IMR-90 (cell line): ENCODE measurements around the gene ECHS1. TPM values are rescaled to one million over a fixed set of nuclear protein-coding genes. Genes with fewer than 3 reads are reported as not detected.

Source experiments
- ATAC-seq: fragments of 200-7000 bp; cut with Tn5 transposase; 2 replicates; pipeline ENCODE4 v1.9.1; 2020; ENCODE audit warnings: low read depth, mild to moderate bottlenecking, moderate library complexity
- BruUV-seq: library from RNA; stranded (reverse); fragments of 400-500 nt; replicated peaks from 2 replicates; lab custom pipeline; 2021; lab: Mats Ljungman, UMichigan
- CTCF ChIA-PET: fragments of 300-600 bp; formaldehyde crosslinking; extraction: SDS; loops from one replicate; lab custom pipeline; 2021; ENCODE audit warnings: antibody characterized with exemption; lab: Yijun Ruan, JAX
- POLR2A ChIA-PET: fragments of 300-600 bp; sonication (Branson Sonifier 250); formaldehyde crosslinking; loops from one replicate; lab custom pipeline; 2022; ENCODE audit warnings: antibody characterized with exemption; ENCODE audit not compliant: unreplicated experiment; lab: Charles Lee
- DNase-seq: peaks from one replicate; pipeline ENCODE4 v3.0.0; 2013
- H2AFZ ChIP-seq: replicated peaks from 2 replicates; pipeline ENCODE3; 2013; ENCODE audit warnings: low read length, mild to moderate bottlenecking; ENCODE audit not compliant: poor library complexity
- H2AK5ac ChIP-seq: 2 replicates; pipeline ENCODE4 v1.6.1; 2013; ENCODE audit warnings: low read depth, low read length, inconsistent platforms
- H2AK9ac ChIP-seq: replicated peaks from 2 replicates; pipeline ENCODE3; 2013; ENCODE audit warnings: mild to moderate bottlenecking, low read depth, low read length, moderate library complexity; ENCODE audit not compliant: poor library complexity
- H2BK120ac ChIP-seq: 2 replicates; pipeline ENCODE4 v1.6.1; 2013; ENCODE audit warnings: low read depth, low read length, inconsistent platforms
- H2BK15ac ChIP-seq: 3 replicates; pipeline ENCODE4 v1.6.1; 2013; ENCODE audit warnings: low read depth, low read length, inconsistent platforms
- H2BK20ac ChIP-seq: 2 replicates; pipeline ENCODE4 v1.6.1; 2013; ENCODE audit warnings: low read depth, mild to moderate bottlenecking, inconsistent platforms, low read length, moderate library complexity
- H2BK5ac ChIP-seq: 2 replicates; pipeline ENCODE4 v1.6.1; 2013; ENCODE audit warnings: mild to moderate bottlenecking, low read depth, low read length, inconsistent platforms; ENCODE audit not compliant: poor library complexity, severe bottlenecking
- H3K14ac ChIP-seq: replicated peaks from 2 replicates; pipeline ENCODE4 v1.6.1; 2013; ENCODE audit warnings: low read depth, low read length, inconsistent platforms
- H3K18ac ChIP-seq: 2 replicates; pipeline ENCODE4 v1.6.1; 2013; ENCODE audit warnings: low read depth, low read length, control low read depth
- H3K23ac ChIP-seq: 2 replicates; pipeline ENCODE4 v1.6.1; 2013; ENCODE audit warnings: low read depth, low read length, inconsistent platforms
- H3K27ac ChIP-seq: 2 replicates; pipeline ENCODE4 v1.5.1; 2013; ENCODE audit warnings: mild to moderate bottlenecking, control low read depth, low read length; ENCODE audit not compliant: insufficient read depth
- H3K27me3 ChIP-seq: 2 replicates; pipeline ENCODE4 v1.6.1; 2013; ENCODE audit warnings: low read length; ENCODE audit not compliant: control insufficient read depth, insufficient read depth
- H3K36me3 ChIP-seq: 2 replicates; pipeline ENCODE4 v1.6.1; 2013; ENCODE audit warnings: low read length, mixed read lengths; ENCODE audit not compliant: control insufficient read depth, insufficient read depth
- H3K4ac ChIP-seq: 2 replicates; pipeline ENCODE4 v1.6.1; 2013; ENCODE audit warnings: low read depth, low read length, inconsistent platforms
- H3K4me1 ChIP-seq: 2 replicates; pipeline ENCODE4 v1.6.1; 2013; ENCODE audit warnings: low read length, mixed read lengths; ENCODE audit not compliant: control insufficient read depth, insufficient read depth
- H3K4me2 ChIP-seq: 2 replicates; pipeline ENCODE4 v1.6.1; 2013; ENCODE audit warnings: low read depth, mild to moderate bottlenecking, control low read depth, low read length, moderate library complexity
- H3K4me3 ChIP-seq: 2 replicates; pipeline ENCODE4 v1.5.1; 2013; ENCODE audit warnings: low read depth, mild to moderate bottlenecking, control low read depth, low read length, moderate library complexity; ENCODE audit not compliant: insufficient read depth
- H3K56ac ChIP-seq: 2 replicates; pipeline ENCODE4 v1.6.1; 2013; ENCODE audit warnings: low read length, inconsistent platforms; ENCODE audit not compliant: insufficient read depth; ENCODE audit errors: extremely low read depth
- H3K79me1 ChIP-seq, 2 experiments: 2 replicates each; pipeline ENCODE4 v1.6.1; 2013; ENCODE audit warnings: low read length in 2 of 2, inconsistent platforms in 1 of 2, low read depth in 1 of 2
- H3K9ac ChIP-seq: 2 replicates; pipeline ENCODE4 v1.6.1; 2013; ENCODE audit warnings: low read depth, low read length, control low read depth
- H3K9me1 ChIP-seq: 2 replicates; pipeline ENCODE4 v1.6.1; 2013; ENCODE audit warnings: low read length, inconsistent platforms; ENCODE audit not compliant: insufficient read depth
- H3K9me3 ChIP-seq: 2 replicates; pipeline ENCODE4 v1.6.1; 2013; ENCODE audit warnings: low read length; ENCODE audit not compliant: control insufficient read depth, insufficient read depth
- H4K20me1 ChIP-seq: 2 replicates; pipeline ENCODE4 v1.6.1; 2013; ENCODE audit warnings: low read length, inconsistent platforms; ENCODE audit not compliant: insufficient read depth
- H4K5ac ChIP-seq: 2 replicates; pipeline ENCODE4 v1.6.1; 2013; ENCODE audit warnings: mild to moderate bottlenecking, low read depth, low read length, control low read depth
- H4K8ac ChIP-seq, 2 experiments: 2 replicates each; pipeline ENCODE4 v1.6.1; 2013; ENCODE audit warnings: low read depth in 2 of 2, low read length in 2 of 2, control low read depth in 1 of 2, inconsistent platforms in 1 of 2
- H4K91ac ChIP-seq: 2 replicates; pipeline ENCODE4 v1.6.1; 2013; ENCODE audit warnings: low read depth, low read length, inconsistent platforms; ENCODE audit not compliant: insufficient read depth
- NFE2L2 ChIP-seq: fragments of 150-350 bp; IDR thresholded peaks from 2 replicates; pipeline ENCODE4 v1.6.1; 2016; ENCODE audit warnings: low read depth, mild to moderate bottlenecking, low read length
- USF2 ChIP-seq: fragments of 150-350 bp; IDR thresholded peaks from 2 replicates; pipeline ENCODE4 v1.6.1; 2017; ENCODE audit warnings: mild to moderate bottlenecking, antibody characterized with exemption, low read length, low read depth
- WGBS, 2 experiments: methylation state at CpG; one replicate each; pipeline versions ENCODE4 v1.1.5 to v1.1.7; 2013; ENCODE audit warnings: missing lambda C conversion rate in 2 of 2; ENCODE audit not compliant: insufficient read length in 1 of 2; ENCODE audit errors: extremely low coverage in 2 of 2; 5-methylcytosine and 5-hydroxymethylcytosine counted together
- dilution Hi-C: fragments of 300-500 bp; cut with HindIII; formaldehyde crosslinking; loops from one replicate; pipeline ENCODE4 v1.14.3; 2018; ENCODE audit warnings: low sequenced_read_pairs; ENCODE audit not compliant: unreplicated experiment
- in situ Hi-C: fragments of 300-500 bp; cut with MboI; formaldehyde crosslinking; loops from 3 replicates; pipeline ENCODE4 v1.14.3; 2019; ENCODE audit warnings: low sequenced_read_pairs, inconsistent platforms, mixed read lengths
- intact Hi-C: fragments of 100-400 bp; cut with micrococcal nuclease; formaldehyde crosslinking; loops from 2 replicates; pipeline ENCODE4 v1.10.0; 2022
- polyA plus RNA-seq, 3 experiments: library from polyadenylated mRNA; depleted of rRNA; stranded (reverse); fragments of >200 nt; gene quantifications; 2 replicates each; pipeline ENCODE4 v1.2.3, GENCODE V29; 2012; ENCODE audit warnings: low replicate concordance in 1 of 3
- total RNA-seq: library from RNA; depleted of rRNA; stranded (reverse); fragments of >200 nt; gene quantifications from 2 replicates; pipeline ENCODE4 v1.2.3, GENCODE V29; 2012
- TF ChIP-seq, protein P1 (sequence below): conservative IDR thresholded peaks from 2 replicates; pipeline ENCODE4 v1.5.1; 2012; ENCODE audit warnings: mild to moderate bottlenecking, low read depth, low read length, improper control_type of control experiment

Gene ECHS1
- total and polyA plus RNA-seq, 2 of the 4 experiments (the other 2 are of a cell fraction) = 60.8 to 84.2 TPM

DNA sequence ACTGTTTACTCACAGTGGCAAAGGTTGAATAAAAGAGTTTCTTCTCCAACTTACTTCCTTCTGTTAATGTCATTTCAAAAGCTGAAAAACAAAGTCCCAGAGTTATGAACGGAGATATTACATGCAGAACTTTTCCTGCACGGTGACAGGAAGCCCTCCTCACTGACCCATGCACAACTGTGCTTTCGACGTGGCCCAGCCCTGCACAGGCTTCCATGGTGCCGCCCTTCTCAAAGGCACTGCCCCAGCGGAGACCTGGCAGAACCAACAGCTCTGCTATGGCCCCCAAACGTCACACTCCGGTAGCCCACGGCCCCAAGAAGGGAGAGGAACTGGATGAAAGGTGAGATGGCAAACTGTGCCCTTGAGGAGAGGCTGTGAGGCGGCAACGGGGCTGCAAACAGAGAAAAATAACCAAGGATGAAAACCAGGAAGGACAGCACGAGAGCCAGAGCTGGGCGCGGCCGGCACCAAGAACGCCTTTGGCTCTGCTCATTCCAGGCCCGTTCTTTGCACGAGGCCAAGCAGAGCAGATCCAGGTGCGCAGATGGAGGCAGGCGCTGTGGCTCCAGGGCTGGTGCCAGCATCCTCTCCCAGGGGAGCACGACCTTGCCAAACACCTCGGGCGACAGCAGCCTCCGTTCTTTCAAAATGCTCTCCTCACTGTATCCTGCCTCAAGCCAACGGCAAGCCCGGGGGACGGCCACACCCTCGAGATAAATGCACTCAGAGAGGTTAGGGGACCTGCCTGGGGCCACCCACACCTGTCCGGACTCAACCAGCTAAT is 8.3 kb downstream of the ECHS1 start:
- Histone ChIP-seq H3K27me3 (no peaks in the 10 kb centered on the region), H3K23ac (no peak overlapping the region), H2BK15ac (no peak overlapping the region), H3K27ac (no peak overlapping the region), H3K4me2 (no peak overlapping the region), H3K9me1 (no peaks in the 10 kb centered on the region; the same call in 1 of the 2 replicates), H4K5ac (no peak overlapping the region), H2AK9ac (no peak overlapping the region), H3K4me3 (no peak overlapping the region), H3K4ac (no peak overlapping the region), H4K20me1 (no peaks in the 10 kb centered on the region), H3K9me3 (no peaks in the 10 kb centered on the region), H2AK5ac (no peak overlapping the region), H2BK120ac (no peak overlapping the region), H3K9ac (no peak overlapping the region), H3K36me3 (peaks cover 52% of the 10 kb centered on the region), H3K18ac (no peak overlapping the region), H2BK5ac (no peak overlapping the region), H3K56ac (no peak overlapping the region), H3K4me1 (no peaks in the 10 kb centered on the region), H4K8ac (no peak overlapping the region), H2BK20ac (no peak overlapping the region), H2AFZ (no peak overlapping the region), H4K91ac (no peak overlapping the region), H3K14ac (no peak overlapping the region), H3K79me1 (no peaks in the 10 kb centered on the region)
- WGBS, 2 experiments = 100% methylated on average over 5 of the region's 29 CpGs; no CpG with 5 or more reads in 1 of the 2 experiments
- BruUV-seq = no TSS peak
- DNase-seq (no peak), ATAC-seq (no peak)
- ChIA-PET POLR2A (no interaction called here), CTCF (no interaction called here)
- in situ Hi-C loops = no loop called here
- intact Hi-C loops = no loop called here
- dilution Hi-C loops = no loop called here
- TF ChIP-seq NFE2L2 (no peak), USF2 (no peak)
- TF ChIP-seq, protein P1, sequence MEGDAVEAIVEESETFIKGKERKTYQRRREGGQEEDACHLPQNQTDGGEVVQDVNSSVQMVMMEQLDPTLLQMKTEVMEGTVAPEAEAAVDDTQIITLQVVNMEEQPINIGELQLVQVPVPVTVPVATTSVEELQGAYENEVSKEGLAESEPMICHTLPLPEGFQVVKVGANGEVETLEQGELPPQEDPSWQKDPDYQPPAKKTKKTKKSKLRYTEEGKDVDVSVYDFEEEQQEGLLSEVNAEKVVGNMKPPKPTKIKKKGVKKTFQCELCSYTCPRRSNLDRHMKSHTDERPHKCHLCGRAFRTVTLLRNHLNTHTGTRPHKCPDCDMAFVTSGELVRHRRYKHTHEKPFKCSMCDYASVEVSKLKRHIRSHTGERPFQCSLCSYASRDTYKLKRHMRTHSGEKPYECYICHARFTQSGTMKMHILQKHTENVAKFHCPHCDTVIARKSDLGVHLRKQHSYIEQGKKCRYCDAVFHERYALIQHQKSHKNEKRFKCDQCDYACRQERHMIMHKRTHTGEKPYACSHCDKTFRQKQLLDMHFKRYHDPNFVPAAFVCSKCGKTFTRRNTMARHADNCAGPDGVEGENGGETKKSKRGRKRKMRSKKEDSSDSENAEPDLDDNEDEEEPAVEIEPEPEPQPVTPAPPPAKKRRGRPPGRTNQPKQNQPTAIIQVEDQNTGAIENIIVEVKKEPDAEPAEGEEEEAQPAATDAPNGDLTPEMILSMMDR = no peak
